Measurements from ENCODE around the gene FGF18.

FGF18 gene

GRCh38 chr5:171441246-171441791 lies 21.9 kb downstream of the FGF18 start:
- no peak for DNase-seq (ENCODE audit: low read depth in 2 of 2)

- DNase-seq (ENCODE audit: low read depth in 2 of 2), result no peak
Measured at GRCh38 chr5:171442287-171443042, 23.0 kb downstream of the FGF18 start.

GRCh38 chr5:171444582-171444981 lies 25.1 kb downstream of the FGF18 start:
- no peak for DNase-seq (ENCODE audit: low read depth in 2 of 2)

- no peak for DNase-seq (ENCODE audit: low read depth in 2 of 2)
Measured at GRCh38 chr5:171445644-171446516, 26.4 kb downstream of the FGF18 start.

GRCh38 chr5:171447226-171447625 lies 27.8 kb downstream of the FGF18 start:
- DNase-seq (ENCODE audit: low read depth in 2 of 2), result no peak

- DNase-seq (ENCODE audit: low read depth in 2 of 2), result no peak
Measured at GRCh38 chr5:171449426-171449825, 30.0 kb downstream of the FGF18 start.

- no peak for DNase-seq (ENCODE audit: low read depth in 2 of 2)
Measured at GRCh38 chr5:171450423-171451331, 31.2 kb downstream of the FGF18 start.

GRCh38 chr5:171451421-171451820 lies 32.0 kb downstream of the FGF18 start:
- DNase-seq (ENCODE audit: low read depth in 2 of 2), result no peak

GRCh38 chr5:171453056-171453725 lies 33.7 kb downstream of the FGF18 start:
- DNase-seq (ENCODE audit: low read depth in 2 of 2), result no peak

- no peak for DNase-seq (ENCODE audit: low read depth in 2 of 2)
Measured at GRCh38 chr5:171453988-171454387, 34.5 kb downstream of the FGF18 start.

GRCh38 chr5:171454549-171454948 lies 35.1 kb downstream of the FGF18 start:
- no peak for DNase-seq (ENCODE audit: low read depth in 2 of 2)

GRCh38 chr5:171455522-171455921 lies 36.1 kb downstream of the FGF18 start:
- DNase-seq (ENCODE audit: low read depth in 2 of 2), result no peak

GRCh38 chr5:171457208-171457981 lies 37.9 kb downstream of the FGF18 start:
- no peak for DNase-seq (ENCODE audit: low read depth in 2 of 2)

GRCh38 chr5:171459839-171460238 lies 40.4 kb downstream of the FGF18 start:
- DNase-seq (ENCODE audit: low read depth in 2 of 2), result no peak

- DNase-seq (ENCODE audit: low read depth in 2 of 2), result no peak
Measured at GRCh38 chr5:171462136-171462927, 42.9 kb downstream of the FGF18 start.

GRCh38 chr5:171462928-171463861 lies 43.7 kb downstream of the FGF18 start:
- no peak for DNase-seq (ENCODE audit: low read depth in 2 of 2)

GRCh38 chr5:171463862-171464229 lies 44.4 kb downstream of the FGF18 start:
- no peak for DNase-seq (ENCODE audit: low read depth in 2 of 2)

GRCh38 chr5:171464829-171465228 lies 45.4 kb downstream of the FGF18 start:
- no peak for DNase-seq (ENCODE audit: low read depth in 2 of 2)

Measured in stimulated activated CD8-positive, alpha-beta memory T cell treated with anti-CD3 and anti-CD28 coated beads, Interleukin-7, amount 100 ng/mL, for 1 hour (primary cell).